ENCODE data around the gene LRRC26. TPM values are rescaled to one million over a fixed set of nuclear protein-coding genes. Genes with fewer than 3 reads are reported as not detected.

The LRRC26 gene
- total RNA-seq, 1 donor from 2014 or later = not detected

GRCh38 chr9:137188086-137188489, 18.2 kb upstream of the LRRC26 start:
- Histone ChIP-seq H3K4me3 (ENCODE audit: low read depth, low read length) (peak overlapping the region; percentile 88), H3K36me3 (ENCODE audit: control insufficient read depth, insufficient read depth, low read length) (no peaks in the 10 kb centered on the region), H3K27me3 (ENCODE audit: control insufficient read depth, insufficient read depth, low read length) (no peaks in the 10 kb centered on the region)
- TF ChIP-seq CTCF (IDR thresholded peaks at IDR 0.05; ENCODE audit: insufficient read depth, low read length, poor library complexity, severe bottlenecking) = no peak
- no peak for DNase-seq (ENCODE audit: low read depth)

- Histone ChIP-seq H3K4me3 (ENCODE audit: low read depth, low read length) (peak overlapping the region; percentile 88), H3K27me3 (ENCODE audit: control insufficient read depth, insufficient read depth, low read length) (no peaks in the 10 kb centered on the region), H3K36me3 (ENCODE audit: control insufficient read depth, insufficient read depth, low read length) (no peaks in the 10 kb centered on the region)
- TF ChIP-seq CTCF (IDR thresholded peaks at IDR 0.05; ENCODE audit: insufficient read depth, low read length, poor library complexity, severe bottlenecking) = no peak
- DNase-seq (ENCODE audit: low read depth) = no peak
Measured at GRCh38 chr9:137187386-137187785, 17.5 kb upstream of the LRRC26 start.

- H3K4me3 ChIP-seq (ENCODE audit: low read depth, low read length) = no peak overlapping the region
- DNase-seq (ENCODE audit: low read depth) = no peak
- H3K27me3 ChIP-seq (ENCODE audit: control insufficient read depth, insufficient read depth, low read length) = no peaks in the 10 kb centered on the region
- TF ChIP-seq CTCF (IDR thresholded peaks at IDR 0.05; ENCODE audit: insufficient read depth, low read length, poor library complexity, severe bottlenecking) = no peak
- no peaks in the 10 kb centered on the region for H3K36me3 ChIP-seq (ENCODE audit: control insufficient read depth, insufficient read depth, low read length)
Measured at GRCh38 chr9:137186385-137186784, 16.5 kb upstream of the LRRC26 start.

- Histone ChIP-seq H3K36me3 (ENCODE audit: control insufficient read depth, insufficient read depth, low read length) (no peaks in the 10 kb centered on the region), H3K27me3 (ENCODE audit: control insufficient read depth, insufficient read depth, low read length) (no peaks in the 10 kb centered on the region), H3K4me3 (ENCODE audit: low read depth, low read length) (no peak overlapping the region)
- no peak for DNase-seq (ENCODE audit: low read depth)
- no peak for TF ChIP-seq CTCF (IDR thresholded peaks at IDR 0.05; ENCODE audit: insufficient read depth, low read length, poor library complexity, severe bottlenecking)
Measured at GRCh38 chr9:137185921-137186320, 16.1 kb upstream of the LRRC26 start.

GRCh38 chr9:137184881-137185660, 15.2 kb upstream of the LRRC26 start:
- no peaks in the 10 kb centered on the region for H3K36me3 ChIP-seq (ENCODE audit: control insufficient read depth, insufficient read depth, low read length)
- no peak for TF ChIP-seq CTCF (IDR thresholded peaks at IDR 0.05; ENCODE audit: insufficient read depth, low read length, poor library complexity, severe bottlenecking)

More at GRCh38 chr9:137184881-137185660, 15.2 kb upstream of the LRRC26 start:
- no peak overlapping the region for H3K4me3 ChIP-seq (ENCODE audit: low read depth, low read length)
- DNase-seq (ENCODE audit: low read depth) = no peak
- H3K27me3 ChIP-seq (ENCODE audit: control insufficient read depth, insufficient read depth, low read length) = no peaks in the 10 kb centered on the region
